GM23248 (cell line): ENCODE measurements around the gene PARP9. TPM values are rescaled to one million over a fixed set of nuclear protein-coding genes. Genes with fewer than 3 reads are reported as not detected.
A peak's percentile ranks its signal among the peaks of the same experiment; 100 is the strongest.

Source experiments
- DNase-seq: peaks from one replicate; pipeline ENCODE4 v3.0.0-alpha.2; 2015
- H2AFZ ChIP-seq: fragments of 200-600 bp; sonication (generic); 2 replicates; pipeline ENCODE4 v1.6.1; 2016; ENCODE audit warnings: antibody characterized with exemption
- H3F3A ChIP-seq: fragments of 200-600 bp; sonication (generic); 2 replicates; pipeline ENCODE4 v1.6.1; 2016; ENCODE audit warnings: mild to moderate bottlenecking, antibody characterized with exemption, mixed run types; ENCODE audit not compliant: insufficient read depth
- H3K27ac ChIP-seq: fragments of 200-600 bp; sonication (generic); 2 replicates; pipeline ENCODE4 v1.5.1; 2016; ENCODE audit warnings: mild to moderate bottlenecking
- H3K27me3 ChIP-seq: fragments of 200-600 bp; sonication (generic); replicated peaks from 2 replicates; pipeline ENCODE4 v1.6.1; 2016; ENCODE audit warnings: mild to moderate bottlenecking; ENCODE audit not compliant: insufficient read depth
- H3K36me3 ChIP-seq: fragments of 200-600 bp; sonication (generic); 2 replicates; pipeline ENCODE4 v1.6.1; 2016; ENCODE audit warnings: low read depth, mild to moderate bottlenecking
- H3K4me1 ChIP-seq: fragments of 200-600 bp; sonication (generic); 2 replicates; pipeline ENCODE4 v1.6.1; 2016; ENCODE audit warnings: mild to moderate bottlenecking; ENCODE audit not compliant: insufficient read depth
- H3K4me2 ChIP-seq: fragments of 200-600 bp; sonication (generic); one replicate; pipeline ENCODE4 v1.6.1; 2016; ENCODE audit warnings: mild to moderate bottlenecking; ENCODE audit not compliant: unreplicated experiment
- H3K4me3 ChIP-seq: fragments of 200-600 bp; sonication (generic); 2 replicates; pipeline ENCODE4 v1.5.1; 2016; ENCODE audit warnings: mild to moderate bottlenecking
- H3K79me2 ChIP-seq: fragments of 200-600 bp; sonication (generic); 2 replicates; pipeline ENCODE4 v1.6.1; 2016; ENCODE audit warnings: mild to moderate bottlenecking; ENCODE audit not compliant: insufficient read depth
- H3K9ac ChIP-seq: fragments of 200-600 bp; sonication (generic); 2 replicates; pipeline ENCODE4 v1.6.1; 2016; ENCODE audit warnings: mild to moderate bottlenecking
- H3K9me2 ChIP-seq: fragments of 200-600 bp; sonication (generic); 2 replicates; pipeline ENCODE4 v1.6.1; 2016; ENCODE audit warnings: mixed run types, mild to moderate bottlenecking, moderate library complexity; ENCODE audit not compliant: insufficient read depth
- H3K9me3 ChIP-seq: fragments of 200-600 bp; sonication (generic); one replicate; pipeline ENCODE4 v1.6.1; 2017; ENCODE audit warnings: low read depth
- H4K20me1 ChIP-seq: fragments of 200-600 bp; sonication (generic); 2 replicates; pipeline ENCODE4 v1.6.0; 2016; ENCODE audit not compliant: insufficient read depth
- EZH2 ChIP-seq: fragments of 200-600 bp; sonication (generic); IDR thresholded peaks from 2 replicates; pipeline ENCODE4 v1.6.1; 2018; ENCODE audit warnings: antibody characterized with exemption, mild to moderate bottlenecking; ENCODE audit not compliant: insufficient read depth, poor library complexity, severe bottlenecking
- EZH2phosphoT487 ChIP-seq: fragments of 200-600 bp; sonication (generic); IDR thresholded peaks from 2 replicates; pipeline ENCODE4 v1.6.1; 2018; ENCODE audit warnings: antibody characterized with exemption, moderate library complexity, mild to moderate bottlenecking, low read depth; ENCODE audit not compliant: insufficient read depth
- WGBS, 2 experiments: methylation state at CpG; one replicate each; pipeline ENCODE4 v1.1.6; 2015 to 2017; ENCODE audit warnings: low lambda C conversion rate in 2 of 2, low coverage in 1 of 2; ENCODE audit errors: missing lambda C conversion rate in 2 of 2; 5-methylcytosine and 5-hydroxymethylcytosine counted together
- in situ Hi-C: fragments of 300-500 bp; cut with MboI; formaldehyde crosslinking; loops from 2 replicates; pipeline ENCODE4 v1.15.0; 2020
- polyA plus RNA-seq: library from polyadenylated mRNA; unstranded; fragments of >200 nt; fragmentation: Nextera tagmentation; extraction: Ambion mirVana; gene quantifications from 2 replicates; pipeline ENCODE4 v1.2.1, GENCODE V29; 2016
- total RNA-seq: library from RNA; depleted of rRNA; stranded (reverse); fragments of >200 nt; shearing (Covaris generic); gene quantifications from 2 replicates; pipeline ENCODE4 v1.2.3, GENCODE V29; 2014

The PARP9 gene
- total and polyA plus RNA-seq, 2 experiments from 2014 or later, result 13.7 to 16.4 TPM

- Histone ChIP-seq H3K27ac (no peak overlapping the region), H2AFZ (peak overlapping the region; percentile 90), H3K4me2 (peak overlapping the region; percentile 84), H3K9me3 (no peaks in the 10 kb centered on the region), H3K9me2 (no peaks in the 10 kb centered on the region), H4K20me1 (no peaks in the 10 kb centered on the region), H3F3A (0 out of 2 replicates have a peak, but pooled peaks cover 2% of the 10 kb centered on the region), H3K79me2 (no peaks in the 10 kb centered on the region), H3K9ac (peak overlapping the region; percentile 33; the same call in 1 of the 2 replicates), H3K4me1 (peaks cover under 1% of the 10 kb centered on the region; the same call in 1 of the 2 replicates), H3K36me3 (no peaks in the 10 kb centered on the region), H3K4me3 (peak overlapping the region; percentile 63), H3K27me3 (no peaks in the 10 kb centered on the region)
- in situ Hi-C loops, result no loop called here
- TF ChIP-seq EZH2 (no peak), EZH2phosphoT487 (no peak)
- DNase-seq, result peak; percentile 19
- WGBS, 2 experiments, result 62 to 66% methylated on average over 5 of the region's 5 CpGs
Observed at GRCh38 chr3:122578069-122578740, 14.1 kb upstream of the PARP9 start.

GRCh38 chr3:122577409-122578031 is 13.4 kb upstream of the PARP9 start, which contains the start of gene PARP15:
TSS of gene PARP15 (plus strand) at chr3:122577650. CDS start at chr3:122577668, 18 bp downstream.
- DNase-seq, result peak; percentile 40
- peak within 1 kb of the TSS; percentile 33 for H3K9ac ChIP-seq
- H3K9me3 ChIP-seq, result no peaks in the 10 kb centered on the region
- H3K79me2 ChIP-seq, result no peaks in the 10 kb centered on the region
- H3K27ac ChIP-seq, result no peak within 1 kb of the TSS
- peak within 1 kb of the TSS; percentile 63 for H3K4me3 ChIP-seq
- H3K9me2 ChIP-seq, result no peaks in the 10 kb centered on the region
- peaks cover 7% of the 10 kb centered on the region; the same call in 1 of the 2 replicates for H3K4me1 ChIP-seq
- peak within 1 kb of the TSS; percentile 90 for H2AFZ ChIP-seq
- H3K27me3 ChIP-seq, result no peaks in the 10 kb centered on the region
- 0 out of 2 replicates have a peak, but pooled peaks cover 6% of the 10 kb centered on the region for H3F3A ChIP-seq
- TF ChIP-seq EZH2 (no peak), EZH2phosphoT487 (no peak)
- no peaks in the 10 kb centered on the region for H3K36me3 ChIP-seq
- peak within 1 kb of the TSS; percentile 84 for H3K4me2 ChIP-seq
- in situ Hi-C loops, result no loop called here
- no peaks in the 10 kb centered on the region for H4K20me1 ChIP-seq
- 6 to 10% methylated on average over 34 to 37 of the region's 40 CpGs for WGBS, 2 experiments

- Histone ChIP-seq H3K79me2 (no peaks in the 10 kb centered on the region), H3K4me1 (peaks cover 11% of the 10 kb centered on the region; the same call in 1 of the 2 replicates), H4K20me1 (no peaks in the 10 kb centered on the region), H3K27me3 (no peaks in the 10 kb centered on the region), H2AFZ (no peak overlapping the region), H3K4me2 (no peak overlapping the region), H3K36me3 (no peaks in the 10 kb centered on the region), H3K9me3 (no peaks in the 10 kb centered on the region), H3K4me3 (no peak overlapping the region), H3K9me2 (no peaks in the 10 kb centered on the region), H3K27ac (no peak overlapping the region), H3K9ac (no peak overlapping the region), H3F3A (0 out of 2 replicates have a peak, but pooled peaks cover 10% of the 10 kb centered on the region)
- 46 to 53% methylated on average over 8 of the region's 8 CpGs for WGBS, 2 experiments
- TF ChIP-seq EZH2, result no peak
- TF ChIP-seq EZH2phosphoT487, result no peak
- DNase-seq, result peak; percentile 46
- in situ Hi-C loops, result no loop called here
Observed at GRCh38 chr3:122576174-122576940, 12.3 kb upstream of the PARP9 start.

GRCh38 chr3:122572940-122573412 is 8.9 kb upstream of the PARP9 start:
- no peaks in the 10 kb centered on the region for H3K79me2 ChIP-seq
- H3K27ac ChIP-seq, result no peak overlapping the region; the same call in 1 of the 2 replicates

More at GRCh38 chr3:122572940-122573412, 8.9 kb upstream of the PARP9 start:
- Histone ChIP-seq H3K9me3 (no peaks in the 10 kb centered on the region), H3K4me2 (no peak overlapping the region), H4K20me1 (no peaks in the 10 kb centered on the region), H2AFZ (no peak overlapping the region), H3K4me3 (no peak overlapping the region), H3K4me1 (peaks cover 11% of the 10 kb centered on the region; the same call in 1 of the 2 replicates), H3K27me3 (no peaks in the 10 kb centered on the region), H3K9ac (no peak overlapping the region), H3K36me3 (peaks cover 8% of the 10 kb centered on the region), H3F3A (0 out of 2 replicates have a peak, but pooled peaks cover 11% of the 10 kb centered on the region), H3K9me2 (no peaks in the 10 kb centered on the region)
- TF ChIP-seq EZH2phosphoT487, result no peak
- TF ChIP-seq EZH2, result no peak
- 62 to 70% methylated on average over 3 of the region's 3 CpGs for WGBS, 2 experiments
- DNase-seq, result peak; percentile 28
- in situ Hi-C loops, result no loop called here
